ENCODE results near the gene ARHGDIG. TPM values are rescaled to one million over a fixed set of nuclear protein-coding genes. Genes with fewer than 3 reads are reported as not detected.
"Not testable (repeated sequence)": the region's sequence is repeated elsewhere in the genome, so short reads cannot be mapped to it uniquely, and the experiment has no call there.

ARHGDIG gene
- total and polyA plus RNA-seq, 9 donors, result 0.10 to 0.77 TPM; not detected in 7

DNA sequence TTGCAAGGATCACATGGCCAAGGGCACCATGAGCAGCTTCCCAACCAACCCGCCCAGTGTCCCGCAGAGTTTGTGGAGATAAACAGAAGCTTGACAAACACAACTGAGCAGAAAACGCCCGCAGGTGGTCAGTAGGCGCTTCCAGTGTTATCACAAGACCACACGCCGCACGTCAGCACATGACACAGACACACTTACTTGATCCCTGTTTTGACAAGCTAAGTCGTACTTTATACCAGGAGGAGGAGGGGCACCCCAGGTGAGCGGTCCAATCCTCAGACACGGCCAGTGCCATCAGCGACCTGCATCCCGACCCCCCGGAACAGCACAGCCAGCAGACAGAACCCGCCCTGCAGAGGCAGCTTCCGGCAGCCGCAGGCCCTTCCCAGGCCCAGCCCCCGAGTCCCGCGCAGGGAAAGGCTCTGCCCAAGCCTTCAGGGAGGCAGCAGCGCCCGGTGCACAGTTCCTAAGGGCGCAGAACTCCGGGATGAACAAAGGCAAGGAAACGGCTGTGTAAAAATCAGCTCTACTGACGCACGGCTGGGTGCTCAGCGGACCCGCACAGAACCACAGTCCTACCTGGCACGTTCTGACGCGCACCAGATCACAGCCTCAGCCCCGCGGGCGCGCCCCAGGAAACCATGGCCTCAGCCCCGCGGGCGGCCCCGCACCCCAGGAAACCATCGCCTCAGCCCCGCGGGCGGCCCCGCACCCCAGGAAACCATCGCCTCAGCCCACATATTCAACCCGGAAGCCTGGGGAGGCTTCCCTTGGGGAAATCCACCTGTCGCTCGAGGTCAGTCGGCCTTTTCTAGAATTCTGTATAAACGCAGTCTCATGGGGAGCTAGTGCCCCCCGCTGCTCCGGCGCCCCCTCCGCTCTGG, 44.3 kb downstream of the ARHGDIG start:
- intact Hi-C loops (cut with DNase I), result no loop called here
- no peak overlapping the region for H3K27ac ChIP-seq
- no peak overlapping the region for H3K4me3 ChIP-seq
- H3K27me3 ChIP-seq, result no peaks in the 10 kb centered on the region
- no peaks in the 10 kb centered on the region for H3K36me3 ChIP-seq
- TF ChIP-seq POLR2A (IDR thresholded peaks at IDR 0.05) (no peak), EP300 (IDR thresholded peaks at IDR 0.05) (no peak)
- TF ChIP-seq, protein P1, sequence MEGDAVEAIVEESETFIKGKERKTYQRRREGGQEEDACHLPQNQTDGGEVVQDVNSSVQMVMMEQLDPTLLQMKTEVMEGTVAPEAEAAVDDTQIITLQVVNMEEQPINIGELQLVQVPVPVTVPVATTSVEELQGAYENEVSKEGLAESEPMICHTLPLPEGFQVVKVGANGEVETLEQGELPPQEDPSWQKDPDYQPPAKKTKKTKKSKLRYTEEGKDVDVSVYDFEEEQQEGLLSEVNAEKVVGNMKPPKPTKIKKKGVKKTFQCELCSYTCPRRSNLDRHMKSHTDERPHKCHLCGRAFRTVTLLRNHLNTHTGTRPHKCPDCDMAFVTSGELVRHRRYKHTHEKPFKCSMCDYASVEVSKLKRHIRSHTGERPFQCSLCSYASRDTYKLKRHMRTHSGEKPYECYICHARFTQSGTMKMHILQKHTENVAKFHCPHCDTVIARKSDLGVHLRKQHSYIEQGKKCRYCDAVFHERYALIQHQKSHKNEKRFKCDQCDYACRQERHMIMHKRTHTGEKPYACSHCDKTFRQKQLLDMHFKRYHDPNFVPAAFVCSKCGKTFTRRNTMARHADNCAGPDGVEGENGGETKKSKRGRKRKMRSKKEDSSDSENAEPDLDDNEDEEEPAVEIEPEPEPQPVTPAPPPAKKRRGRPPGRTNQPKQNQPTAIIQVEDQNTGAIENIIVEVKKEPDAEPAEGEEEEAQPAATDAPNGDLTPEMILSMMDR (IDR thresholded peaks at IDR 0.05), result no peak
- no peaks in the 10 kb centered on the region for H3K9me3 ChIP-seq
- no peaks in the 10 kb centered on the region for H3K4me1 ChIP-seq (ENCODE audit: insufficient read depth)
- 71 to 79% (median 75%) methylated on average over 54 to 55 of the region's 55 CpGs for WGBS, 3 donors
- no peak for DNase-seq

DNA sequence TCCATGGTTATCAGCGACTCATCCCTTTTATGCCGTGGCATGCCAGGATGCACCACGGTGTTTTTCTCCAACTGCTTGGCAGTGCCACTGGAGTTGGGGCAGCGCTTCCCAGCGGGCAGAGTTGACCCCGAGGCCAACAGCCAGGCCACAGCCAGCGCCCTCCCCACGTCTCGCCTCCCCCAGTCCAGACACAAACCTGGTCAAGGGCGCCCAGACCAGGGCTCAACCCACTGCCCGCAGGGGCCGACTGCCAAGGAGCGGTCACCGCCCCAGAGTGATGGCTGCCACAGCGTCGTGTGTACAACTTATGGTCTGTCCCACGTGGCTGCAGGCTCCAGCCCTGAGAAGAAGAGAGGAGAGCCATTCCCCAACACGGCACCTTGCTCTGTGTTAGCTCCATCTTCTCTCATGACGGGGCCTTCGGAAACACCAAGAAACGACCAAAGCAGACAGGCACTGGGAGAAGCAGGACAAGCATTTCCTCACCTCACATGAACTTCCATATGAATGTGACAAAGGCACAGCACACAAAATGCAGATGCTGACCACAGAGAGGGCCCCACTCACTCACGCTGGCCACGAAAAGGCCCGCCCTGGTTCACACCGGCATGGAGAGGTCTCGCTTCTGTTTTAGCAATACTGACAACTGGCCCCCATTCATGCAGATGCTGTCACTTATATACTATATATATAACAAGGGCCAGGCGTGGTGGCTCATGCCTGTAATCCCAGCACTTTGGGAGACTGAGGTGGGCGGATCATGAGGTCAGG, 45.2 kb downstream of the ARHGDIG start:
- DNase-seq, result no peak
- H3K4me1 ChIP-seq (ENCODE audit: insufficient read depth), result peaks cover 1% of the 10 kb centered on the region
- TF ChIP-seq EP300 (IDR thresholded peaks at IDR 0.05), result no peak
- TF ChIP-seq POLR2A (IDR thresholded peaks at IDR 0.05), result no peak
- TF ChIP-seq, protein P1 (IDR thresholded peaks at IDR 0.05), result no peak
- no peaks in the 10 kb centered on the region for H3K36me3 ChIP-seq
- intact Hi-C loops (cut with DNase I), result no loop called here
- H3K27ac ChIP-seq, result no peak overlapping the region
- no peaks in the 10 kb centered on the region for H3K27me3 ChIP-seq
- H3K9me3 ChIP-seq, result no peaks in the 10 kb centered on the region
- no peak overlapping the region for H3K4me3 ChIP-seq
- WGBS, 3 donors, result 84 to 90% (median 86%) methylated on average over 28 of the region's 28 CpGs

DNA sequence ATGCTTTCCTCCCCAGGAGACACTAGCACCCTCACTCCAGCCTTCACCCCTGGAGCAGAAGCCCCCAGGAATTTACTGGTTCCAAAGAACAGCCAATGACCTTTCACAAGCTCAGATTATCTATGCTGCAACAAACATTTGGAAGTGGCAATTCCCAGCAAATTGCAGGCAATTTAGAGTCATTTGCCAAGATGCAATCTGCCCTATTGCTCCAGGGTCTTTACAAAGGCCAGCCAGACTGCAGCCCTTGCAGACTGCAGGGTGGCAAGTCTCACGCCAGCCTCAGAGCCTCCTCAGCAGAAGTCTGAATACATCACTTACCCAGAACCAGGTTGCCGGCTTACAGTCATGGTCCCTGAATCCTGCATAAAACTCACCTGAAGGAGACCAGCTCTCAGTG, 50.4 kb downstream of the ARHGDIG start:
- intact Hi-C loops (cut with DNase I), result no loop called here
- Histone ChIP-seq H3K4me3 (no peak overlapping the region), H3K27ac (no peak overlapping the region), H3K27me3 (no peaks in the 10 kb centered on the region), H3K4me1 (ENCODE audit: insufficient read depth) (peaks cover 15% of the 10 kb centered on the region), H3K36me3 (no peaks in the 10 kb centered on the region), H3K9me3 (no peaks in the 10 kb centered on the region)
- DNase-seq, result no peak
- TF ChIP-seq, protein P1 (IDR thresholded peaks at IDR 0.05), result no peak
- TF ChIP-seq EP300 (IDR thresholded peaks at IDR 0.05) (no peak), POLR2A (IDR thresholded peaks at IDR 0.05) (no peak)
- WGBS, 3 donors, result 33 to 49% (median 33%) methylated on average over 2 of the region's 2 CpGs

DNA sequence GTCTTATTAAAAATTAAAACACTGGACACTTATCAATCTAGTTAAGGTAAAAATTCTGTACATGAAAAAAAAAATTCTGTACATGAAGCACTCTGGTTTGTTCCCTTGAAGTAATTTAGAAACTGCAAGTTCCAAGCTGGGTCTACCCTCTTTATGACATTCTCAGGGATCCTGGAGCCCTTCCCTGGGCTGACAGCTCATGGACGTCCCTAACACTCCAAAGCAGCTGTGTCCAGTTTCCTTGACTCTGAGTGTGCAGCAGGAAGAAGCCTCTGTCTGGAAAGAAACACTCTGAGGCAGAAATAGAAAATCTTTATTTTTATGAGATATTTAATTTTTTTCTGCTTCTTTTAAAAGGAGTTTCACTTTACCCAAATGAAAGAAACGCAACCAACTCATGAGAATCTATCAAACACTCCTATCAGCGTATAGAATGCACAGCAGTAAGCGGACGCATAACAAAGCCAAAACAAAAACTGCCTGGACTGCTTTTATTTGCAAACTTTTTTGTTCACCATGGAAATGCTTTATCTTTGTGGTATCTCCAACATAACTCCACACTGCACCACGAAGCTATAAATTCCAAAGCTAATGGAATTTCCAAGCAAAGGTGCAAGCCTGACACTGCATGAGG, 50.9 kb downstream of the ARHGDIG start:
- H3K27me3 ChIP-seq; H3K36me3 ChIP-seq; H3K27ac ChIP-seq; DNase-seq; H3K4me3 ChIP-seq; H3K9me3 ChIP-seq; intact Hi-C loops (cut with DNase I): not testable (repeated sequence)
- 10 to 19% (median 12%) methylated on average over 6 of the region's 6 CpGs for WGBS, 3 donors
- peaks cover 15% of the 10 kb centered on the region for H3K4me1 ChIP-seq (ENCODE audit: insufficient read depth)

Other genes with a start within 250 kb of the ARHGDIG start
- 10 to 100 TPM in 3 of 7 donors, 1 to 10 TPM in 4; 3.7 to 11.0 (median 9.9) TPM for gene POLR3K, start 227.0 kb upstream of the ARHGDIG start, total RNA-seq
- gene POLR3K, start 227.0 kb upstream of the ARHGDIG start, polyA plus RNA-seq, result 10 to 100 TPM in 1 of 2 donors, 1 to 10 TPM in 1; 9.4 to 11.9 TPM
- 10 to 100 TPM; 12.8 to 27.8 (median 23.7) TPM for gene SNRNP25, start 226.8 kb upstream of the ARHGDIG start, total RNA-seq
- gene SNRNP25, start 226.8 kb upstream of the ARHGDIG start, polyA plus RNA-seq, result 10 to 100 TPM; 26.9 to 35.7 TPM
- 10 to 100 TPM; 22.6 to 76.0 (median 49.2) TPM for gene RHBDF1, start 208.0 kb upstream of the ARHGDIG start, total RNA-seq
- gene RHBDF1, start 208.0 kb upstream of the ARHGDIG start, polyA plus RNA-seq, result 10 to 100 TPM; 10.9 to 52.8 TPM
- gene MPG, start 202.4 kb upstream of the ARHGDIG start, total RNA-seq, result 10 to 100 TPM; 42.5 to 90.9 (median 48.4) TPM
- gene MPG, start 202.4 kb upstream of the ARHGDIG start, polyA plus RNA-seq, result 10 to 100 TPM in 1 of 2 donors, under 1 TPM in 1; 0.60 to 68.4 TPM
- gene NPRL3, start 141.9 kb upstream of the ARHGDIG start, total RNA-seq, result 10 to 100 TPM; 22.2 to 49.0 (median 38.7) TPM
- gene NPRL3, start 141.9 kb upstream of the ARHGDIG start, polyA plus RNA-seq, result 10 to 100 TPM; 16.2 to 33.1 TPM
- gene HBZ, start 127.9 kb upstream of the ARHGDIG start, total RNA-seq, result under 1 TPM in 1 of 7 donors, not detected in 6; 0.28 TPM
- gene HBZ, start 127.9 kb upstream of the ARHGDIG start, polyA plus RNA-seq, result not detected
- gene HBM, start 114.6 kb upstream of the ARHGDIG start, total RNA-seq, result under 1 TPM in 2 of 7 donors, not detected in 5; 0.78 to 0.92 TPM
- not detected for gene HBM, start 114.6 kb upstream of the ARHGDIG start, polyA plus RNA-seq
- gene HBA2, start 107.7 kb upstream of the ARHGDIG start, total RNA-seq, result 100 to 1,000 TPM in 2 of 7 donors, 10 to 100 TPM in 4, 1 to 10 TPM in 1; 4.5 to 173 (median 75.0) TPM
- gene HBA2, start 107.7 kb upstream of the ARHGDIG start, polyA plus RNA-seq, result 10 to 100 TPM in 1 of 2 donors, not detected in 1; 32.1 TPM
- gene HBA1, start 103.9 kb upstream of the ARHGDIG start, total RNA-seq, result 100 to 1,000 TPM in 2 of 7 donors, 10 to 100 TPM in 4, 1 to 10 TPM in 1; 7.4 to 206 (median 81.2) TPM
- 1 to 10 TPM in 1 of 2 donors, under 1 TPM in 1; 0.50 to 9.6 TPM for gene HBA1, start 103.9 kb upstream of the ARHGDIG start, polyA plus RNA-seq
- not detected for gene HBQ1, start 100.1 kb upstream of the ARHGDIG start, total RNA-seq
- under 1 TPM in 1 of 2 donors, not detected in 1; 0.29 TPM for gene HBQ1, start 100.1 kb upstream of the ARHGDIG start, polyA plus RNA-seq
- 100 to 1,000 TPM in 1 of 7 donors, 10 to 100 TPM in 6; 60.7 to 112 (median 74.2) TPM for gene LUC7L, start 51.1 kb upstream of the ARHGDIG start, total RNA-seq
- gene LUC7L, start 51.1 kb upstream of the ARHGDIG start, polyA plus RNA-seq, result 10 to 100 TPM; 56.6 to 68.5 TPM
- 10 to 100 TPM; 20.4 to 61.9 (median 49.2) TPM for gene FAM234A, start 45.8 kb upstream of the ARHGDIG start, total RNA-seq
- gene FAM234A, start 45.8 kb upstream of the ARHGDIG start, polyA plus RNA-seq, result 10 to 100 TPM; 37.9 to 51.7 TPM
- gene RGS11, start 4.6 kb upstream of the ARHGDIG start, total RNA-seq, result 1 to 10 TPM in 2 of 7 donors, under 1 TPM in 3, not detected in 2; 0.33 to 1.7 (median 0.72) TPM
- under 1 TPM; 0.44 to 0.45 TPM for gene RGS11, start 4.6 kb upstream of the ARHGDIG start, polyA plus RNA-seq
- under 1 TPM in 3 of 7 donors, not detected in 4; 0.15 to 0.92 (median 0.48) TPM for gene PDIA2, start 2.6 kb downstream of the ARHGDIG start, total RNA-seq
- under 1 TPM in 1 of 2 donors, not detected in 1; 0.04 TPM for gene PDIA2, start 2.6 kb downstream of the ARHGDIG start, polyA plus RNA-seq
- 10 to 100 TPM; 13.7 to 27.2 (median 24.0) TPM for gene AXIN1, start 72.1 kb downstream of the ARHGDIG start, total RNA-seq
- 10 to 100 TPM in 1 of 2 donors, 1 to 10 TPM in 1; 3.7 to 21.8 TPM for gene AXIN1, start 72.1 kb downstream of the ARHGDIG start, polyA plus RNA-seq
- 10 to 100 TPM; 38.9 to 57.7 (median 40.9) TPM for gene MRPL28, start 89.9 kb downstream of the ARHGDIG start, total RNA-seq
- gene MRPL28, start 89.9 kb downstream of the ARHGDIG start, polyA plus RNA-seq, result 10 to 100 TPM; 28.4 to 53.0 TPM
- 10 to 100 TPM; 13.0 to 39.8 (median 23.2) TPM for gene PGAP6, start 101.4 kb downstream of the ARHGDIG start, total RNA-seq
- gene PGAP6, start 101.4 kb downstream of the ARHGDIG start, polyA plus RNA-seq, result 10 to 100 TPM; 13.9 to 17.9 TPM
- 100 to 1,000 TPM in 3 of 7 donors, 10 to 100 TPM in 4; 48.8 to 133 (median 93.4) TPM for gene NME4, start 116.6 kb downstream of the ARHGDIG start, total RNA-seq
- 100 to 1,000 TPM in 1 of 2 donors, 10 to 100 TPM in 1; 72.9 to 117 TPM for gene NME4, start 116.6 kb downstream of the ARHGDIG start, polyA plus RNA-seq
- gene DECR2, start 121.3 kb downstream of the ARHGDIG start, total RNA-seq, result 10 to 100 TPM; 10.2 to 23.7 (median 15.1) TPM
- 10 to 100 TPM in 1 of 2 donors, 1 to 10 TPM in 1; 2.1 to 13.0 TPM for gene DECR2, start 121.3 kb downstream of the ARHGDIG start, polyA plus RNA-seq
- gene RAB11FIP3, start 145.1 kb downstream of the ARHGDIG start, total RNA-seq, result 10 to 100 TPM; 35.9 to 58.1 (median 38.1) TPM
- 10 to 100 TPM; 18.0 to 40.1 TPM for gene RAB11FIP3, start 145.1 kb downstream of the ARHGDIG start, polyA plus RNA-seq
- 10 to 100 TPM; 16.9 to 38.9 (median 30.5) TPM for gene CAPN15, start 247.1 kb downstream of the ARHGDIG start, total RNA-seq
- gene CAPN15, start 247.1 kb downstream of the ARHGDIG start, polyA plus RNA-seq, result 10 to 100 TPM in 1 of 2 donors, 1 to 10 TPM in 1; 1.6 to 19.4 TPM